Transverse colon (tissue), 3 donors: ENCODE results near the gene MGST2.

Experiments used
- CTCF ChIP-seq, 5 experiments: fragments of 200-600 bp in 3 of 5; fragments of 450-650 bp in 2 of 5; sonication (generic) in 3 of 5; IDR thresholded peaks; 1 replicate in 2 of 5; 2 replicates in 3 of 5; pipeline ENCODE4 v1.5.1; 2016 to 2017; ENCODE audit warnings: antibody characterized with exemption in 5 of 5, inconsistent platforms in 3 of 5, mild to moderate bottlenecking in 2 of 5, moderate library complexity in 1 of 5
- POLR2A ChIP-seq: fragments of 450-650 bp; IDR thresholded peaks from one replicate; pipeline ENCODE4 v1.6.1; 2016; ENCODE audit warnings: antibody characterized with exemption, mild to moderate bottlenecking, moderate library complexity

- TF ChIP-seq POLR2A (no peak), CTCF (IDR thresholded peaks at IDR 0.05) (no peak)
These were observed 55.2 kb downstream of the MGST2 start for GRCh38 chr4:139720806-139721205.
